Endometrial microvascular endothelial cells (primary cell): ENCODE results near the gene NTPCR. TPM values are rescaled to one million over a fixed set of nuclear protein-coding genes. Genes with fewer than 3 reads are reported as not detected.
"Not testable (repeated sequence)": the region's sequence is repeated elsewhere in the genome, so short reads cannot be mapped to it uniquely, and the experiment has no call there.

Source experiments
- in situ Hi-C: cut with HindIII; loops from 2 replicates; pipeline ENCODE4 v1.10.0; 2017; ENCODE audit warnings: low sequenced_read_pairs, low pct_unique_long_range_greater_than_20kb; ENCODE audit errors: inconsistent ontology term
- total RNA-seq: library from RNA; depleted of rRNA; stranded (reverse); fragments of >200 nt; gene quantifications from one replicate; pipeline ENCODE4 v1.2.3, GENCODE V29; 2015; ENCODE audit errors: inconsistent ontology term

NTPCR gene
- total RNA-seq, 1 donor from 2014 or later = 26.3 TPM

- in situ Hi-C loops = no loop called here
These were observed 25.5 kb upstream of the NTPCR start for GRCh38 chr1:232924874-232925273.

GRCh38 chr1:232925421-232926220 lies 24.8 kb upstream of the NTPCR start:
- in situ Hi-C loops = no loop called here

GRCh38 chr1:232927166-232927565 lies 23.2 kb upstream of the NTPCR start:
- in situ Hi-C loops = not testable (repeated sequence)

DNA sequence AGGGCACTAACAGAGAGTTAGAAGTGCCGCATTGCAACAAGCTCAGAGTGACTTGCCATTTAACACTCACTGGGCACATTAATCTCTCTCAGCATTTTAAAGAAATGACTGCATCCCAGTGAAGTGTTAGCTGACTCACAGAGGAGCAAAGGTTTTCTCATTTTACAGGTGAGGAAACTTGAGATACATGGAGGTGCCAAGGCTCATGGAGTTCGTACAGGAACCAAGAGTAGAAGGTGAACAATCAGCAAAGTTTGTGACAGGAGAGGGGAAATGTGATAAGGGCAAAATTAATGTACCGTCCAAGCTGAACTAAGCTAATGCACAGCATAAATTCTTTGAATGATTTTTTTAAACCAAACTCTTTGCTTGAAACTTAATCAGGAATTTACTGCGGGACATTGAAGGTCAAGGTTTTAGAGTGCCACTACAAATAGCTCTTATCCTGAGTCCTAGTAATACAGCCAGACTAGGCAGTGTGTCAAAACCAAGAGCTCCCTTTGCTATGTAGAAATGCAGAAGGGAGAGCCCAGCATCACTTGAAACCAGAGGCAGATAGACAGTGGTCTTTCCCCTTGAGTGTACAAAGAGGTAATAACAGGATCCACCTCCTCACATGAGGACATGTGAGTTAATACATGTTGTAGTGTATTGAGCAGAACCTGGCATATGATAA lies 22.4 kb upstream of the NTPCR start:
- in situ Hi-C loops = no loop called here

DNA sequence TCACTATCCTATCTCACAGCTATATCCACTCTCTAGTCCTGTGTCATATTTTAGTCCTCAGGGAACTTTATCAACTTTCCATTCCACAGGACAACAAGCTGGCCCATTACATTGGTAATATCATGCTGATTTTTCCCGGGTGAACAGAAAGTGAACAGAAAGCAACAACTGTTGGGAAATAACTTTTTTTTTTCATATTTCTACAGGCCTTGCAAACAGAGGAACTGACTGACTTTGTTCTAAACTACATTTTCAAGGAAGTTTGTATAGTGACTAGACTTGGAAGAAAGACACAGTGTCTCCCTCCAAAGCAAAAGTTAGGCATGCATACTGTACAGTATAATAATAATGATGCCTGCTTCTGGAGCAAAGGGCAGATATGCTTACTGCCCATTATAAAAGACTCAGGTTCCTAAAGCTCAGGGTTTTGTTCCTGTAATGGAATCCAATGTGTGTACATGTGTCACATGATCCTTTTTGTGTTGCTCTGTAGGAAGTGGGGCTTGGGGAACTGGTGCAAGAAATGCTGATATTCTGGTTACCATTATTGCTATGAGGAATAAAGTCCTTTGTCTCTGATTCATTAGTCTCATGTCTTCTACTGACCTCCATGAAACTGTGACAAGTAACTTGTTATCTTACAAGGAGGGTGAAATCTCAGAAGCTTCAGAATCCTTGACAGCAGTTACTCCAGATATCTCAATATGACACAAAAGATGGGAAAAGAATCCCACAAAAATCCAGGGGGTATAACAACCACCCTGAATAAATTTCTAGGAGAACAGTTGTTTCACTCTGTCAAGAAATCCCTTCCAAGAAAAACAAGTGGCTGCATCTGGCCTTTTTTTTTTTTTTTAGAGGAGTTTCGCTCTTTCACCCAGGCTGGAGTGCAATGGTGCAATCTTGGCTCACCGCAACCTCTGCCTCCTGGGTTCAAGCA lies 17.7 kb upstream of the NTPCR start:
- in situ Hi-C loops = no loop called here

GRCh38 chr1:232936941-232937340 lies 13.5 kb upstream of the NTPCR start:
- in situ Hi-C loops = no loop called here

- in situ Hi-C loops = no loop called here
These were observed 12.6 kb upstream of the NTPCR start for GRCh38 chr1:232937741-232938375.

DNA sequence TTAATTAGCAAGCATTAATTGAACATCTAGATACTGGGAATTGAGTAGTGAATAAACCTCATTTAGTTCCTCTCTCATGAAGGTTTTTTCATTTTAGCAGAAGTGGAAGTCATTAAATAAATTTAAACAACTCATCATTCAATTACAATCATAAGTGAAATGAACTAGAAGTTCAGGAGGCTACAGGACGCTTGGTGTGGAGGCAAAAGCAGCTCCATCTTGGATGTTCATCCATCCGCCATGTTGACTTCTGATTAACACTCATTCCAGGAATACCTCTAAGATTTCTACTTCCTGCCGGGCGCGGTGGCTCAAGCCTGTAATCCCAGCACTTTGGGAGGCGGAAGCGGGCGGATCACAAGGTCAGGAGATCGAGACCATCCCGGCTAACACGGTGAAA lies 11.5 kb upstream of the NTPCR start:
- in situ Hi-C loops = no loop called here

GRCh38 chr1:232939748-232940147 lies 10.7 kb upstream of the NTPCR start:
- in situ Hi-C loops = no loop called here

GRCh38 chr1:232940262-232940661 lies 10.1 kb upstream of the NTPCR start:
- in situ Hi-C loops = no loop called here

- in situ Hi-C loops = no loop called here
These were observed 7.8 kb upstream of the NTPCR start for GRCh38 chr1:232942413-232943294.

GRCh38 chr1:232943679-232944252 lies 6.6 kb upstream of the NTPCR start:
- in situ Hi-C loops = no loop called here

DNA sequence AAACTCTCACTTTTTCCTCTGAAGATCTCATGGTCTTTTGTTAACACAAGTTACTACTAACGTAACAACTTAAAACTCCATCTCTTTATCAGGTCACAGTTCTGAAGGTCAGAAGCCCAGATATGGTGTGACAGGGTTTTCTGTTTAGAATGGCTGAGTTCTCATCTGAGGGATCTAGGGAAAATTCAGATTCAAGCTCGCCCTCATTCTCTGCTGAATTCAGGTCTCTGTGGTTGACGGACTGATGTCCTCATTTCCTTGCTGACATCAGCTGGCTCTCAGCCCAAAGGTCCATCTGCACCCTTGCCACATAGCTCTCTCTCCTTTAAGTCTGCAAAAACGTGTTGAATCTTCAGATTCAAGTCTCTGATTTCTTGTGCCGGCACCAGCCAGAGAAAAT lies 6.1 kb upstream of the NTPCR start:
- in situ Hi-C loops = no loop called here

GRCh38 chr1:232949636-232950196 lies 695 bp upstream of the NTPCR start:
- in situ Hi-C loops = no loop called here

GRCh38 chr1:232951180-232951579 lies 769 bp downstream of the NTPCR start:
- in situ Hi-C loops = no loop called here

DNA sequence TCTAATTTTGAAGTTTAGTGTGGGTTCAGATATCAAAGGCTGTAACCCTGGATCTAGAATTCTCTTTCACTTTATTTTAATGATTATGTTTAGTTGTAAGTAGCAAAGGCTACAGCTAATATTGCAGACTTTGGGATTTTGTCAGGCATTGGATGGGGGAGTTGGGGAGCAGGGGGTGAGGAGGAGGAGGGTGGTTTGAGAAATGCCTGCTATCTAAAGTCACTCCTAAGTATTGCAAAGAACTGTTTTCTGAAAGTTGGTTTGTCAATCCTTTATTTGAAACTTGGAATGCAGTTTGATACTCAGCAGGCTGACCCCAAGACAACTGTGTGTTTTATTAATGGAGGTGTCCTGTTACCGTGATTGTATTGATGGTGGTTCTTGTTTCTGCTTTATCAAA lies 1.2 kb downstream of the NTPCR start:
- in situ Hi-C loops = no loop called here
